H1 (cell line): Measurements from ENCODE around the gene CELF5. TPM values are rescaled to one million over a fixed set of nuclear protein-coding genes. Genes with fewer than 3 reads are reported as not detected.
A peak's percentile ranks its signal among the peaks of the same experiment; 100 is the strongest.

Source experiments
- CTCF ChIA-PET: fragments of 300-600 bp; sonication (Branson Sonifier 250); formaldehyde crosslinking; loops from one replicate; lab custom pipeline; 2021; ENCODE audit not compliant: partially characterized antibody; lab: Charles Lee
- POLR2A ChIA-PET: fragments of 300-600 bp; sonication (Branson Sonifier 250); formaldehyde crosslinking; loops from one replicate; lab custom pipeline; 2021; ENCODE audit warnings: inconsistent platforms; ENCODE audit not compliant: partially characterized antibody; lab: Charles Lee
- DNase-seq, 2 experiments: peaks; one replicate each; pipeline versions ENCODE4 v3.0.0 to v3.0.0-alpha.2; 2010 to 2022; ENCODE audit warnings: low spot score in 2 of 2, low read depth in 1 of 2, mixed read lengths in 1 of 2
- FAIRE-seq: peaks from 2 replicates; lab custom pipeline; 2011; peaks lifted over from hg19 to GRCh38; lab: Jason Lieb, UNC
- H2AFZ ChIP-seq: 2 replicates; pipeline ENCODE4 v1.8.1; 2012; ENCODE audit warnings: low read length, inconsistent platforms
- H2AK5ac ChIP-seq: 2 replicates; pipeline ENCODE4 v1.6.1; 2013; ENCODE audit warnings: low read depth, low read length
- H2BK120ac ChIP-seq: replicated peaks from 2 replicates; pipeline ENCODE3; 2013; ENCODE audit warnings: low read depth, low read length, inconsistent platforms
- H2BK12ac ChIP-seq: 2 replicates; pipeline ENCODE4 v1.6.1; 2013; ENCODE audit warnings: low read depth, low read length
- H2BK15ac ChIP-seq: 2 replicates; pipeline ENCODE4 v1.6.1; 2013; ENCODE audit warnings: low read length
- H2BK20ac ChIP-seq: 2 replicates; pipeline ENCODE4 v1.6.1; 2013; ENCODE audit warnings: low read length
- H2BK5ac ChIP-seq: 2 replicates; pipeline ENCODE4 v1.6.1; 2013; ENCODE audit warnings: low read depth, low read length
- H3K14ac ChIP-seq: 2 replicates; pipeline ENCODE4 v1.6.1; 2013; ENCODE audit warnings: inconsistent platforms; ENCODE audit not compliant: insufficient read length
- H3K18ac ChIP-seq: 2 replicates; pipeline ENCODE4 v1.6.1; 2013; ENCODE audit warnings: low read length; ENCODE audit errors: extremely low read depth
- H3K23ac ChIP-seq: 2 replicates; pipeline ENCODE4 v1.6.1; 2013; ENCODE audit warnings: inconsistent platforms; ENCODE audit not compliant: insufficient read length
- H3K23me2 ChIP-seq: 2 replicates; pipeline ENCODE4 v1.6.1; 2013; ENCODE audit warnings: low read depth, low read length
- H3K27ac ChIP-seq: 2 replicates; pipeline ENCODE4 v1.6.1; 2011; ENCODE audit warnings: low read depth, low read length, inconsistent platforms
- H3K27me3 ChIP-seq, 4 experiments: replicated peaks in 1 of 4; 1 replicate in 1 of 4; 2 replicates in 3 of 4; pipeline versions ENCODE4 v1.6.1 to v1.8.1; 2011 to 2013; ENCODE audit warnings: low read length in 3 of 4, mild to moderate bottlenecking in 3 of 4, inconsistent platforms in 2 of 4, mixed read lengths in 2 of 4, moderate library complexity in 1 of 4; ENCODE audit not compliant: control insufficient read depth in 3 of 4, insufficient read depth in 3 of 4; ENCODE audit errors: extremely low read depth in 1 of 4
- H3K36me3 ChIP-seq, 4 experiments: 2 replicates each; pipeline versions ENCODE4 v1.6.1 to v1.8.1; 2011 to 2013; ENCODE audit warnings: mild to moderate bottlenecking in 4 of 4, low read length in 3 of 4, moderate library complexity in 2 of 4, control low read depth in 1 of 4, inconsistent platforms in 1 of 4; ENCODE audit not compliant: insufficient read depth in 4 of 4, control insufficient read depth in 2 of 4
- H3K4ac ChIP-seq: replicated peaks from 2 replicates; pipeline ENCODE3; 2013; ENCODE audit warnings: low read length, low read depth, mixed read lengths, inconsistent platforms; ENCODE audit not compliant: insufficient read length
- H3K4me1 ChIP-seq, 4 experiments: replicated peaks in 1 of 4; 1 replicate in 1 of 4; 2 replicates in 3 of 4; pipeline versions ENCODE4 v1.6.1 to v1.8.1; 2011 to 2013; ENCODE audit warnings: low read length in 3 of 4, inconsistent platforms in 2 of 4, mixed read lengths in 1 of 4; ENCODE audit not compliant: insufficient read depth in 4 of 4, control insufficient read depth in 3 of 4
- H3K4me2 ChIP-seq, 2 experiments: 2 replicates each; pipeline versions ENCODE4 v1.6.1 to v1.8.1; 2011 to 2013; ENCODE audit warnings: low read depth in 2 of 2, low read length in 2 of 2, control low read depth in 1 of 2, inconsistent platforms in 1 of 2, mild to moderate bottlenecking in 1 of 2; ENCODE audit not compliant: insufficient read depth in 1 of 2
- H3K4me3 ChIP-seq, 4 experiments: fragments of 200-600, 300-600 bp in 1 of 4; sonication (generic), shearing (Covaris generic), sonication (Bioruptor Twin) in 1 of 4; 2 replicates each; pipeline versions ENCODE4 v1.5.1 to v1.8.1; 2011 to 2016; ENCODE audit warnings: low read length in 4 of 4, low read depth in 3 of 4, control low read depth in 2 of 4, inconsistent platforms in 2 of 4, mild to moderate bottlenecking in 2 of 4, mixed read lengths in 1 of 4, moderate library complexity in 1 of 4; ENCODE audit not compliant: insufficient read depth in 2 of 4; ENCODE audit errors: extremely low read depth in 1 of 4
- H3K56ac ChIP-seq: replicated peaks from 2 replicates; pipeline ENCODE3; 2013; ENCODE audit warnings: low read depth, mild to moderate bottlenecking, mixed read lengths, low read length, inconsistent platforms; ENCODE audit not compliant: insufficient read length
- H3K79me1 ChIP-seq: 2 replicates; pipeline ENCODE4 v1.6.1; 2013; ENCODE audit warnings: low read depth, low read length, control low read depth
- H3K79me2 ChIP-seq, 2 experiments: 2 replicates each; pipeline versions ENCODE4 v1.6.1 to v1.8.1; 2012 to 2013; ENCODE audit warnings: low read length in 2 of 2, mild to moderate bottlenecking in 2 of 2, inconsistent platforms in 1 of 2; ENCODE audit not compliant: insufficient read depth in 2 of 2, control insufficient read depth in 1 of 2
- H3K9ac ChIP-seq, 4 experiments: replicated peaks in 1 of 4; 1 replicate in 1 of 4; 2 replicates in 3 of 4; pipeline versions ENCODE4 v1.6.1 to v1.8.1; 2011 to 2013; ENCODE audit warnings: low read depth in 3 of 4, low read length in 3 of 4, control low read depth in 2 of 4, mild to moderate bottlenecking in 2 of 4, moderate library complexity in 2 of 4, inconsistent platforms in 1 of 4; ENCODE audit errors: extremely low read depth in 1 of 4
- H3K9me3 ChIP-seq, 2 experiments: 2 replicates each; pipeline versions ENCODE4 v1.6.1 to v1.8.1; 2012 to 2013; ENCODE audit warnings: mild to moderate bottlenecking in 2 of 2, moderate library complexity in 2 of 2, control low read depth in 1 of 2, inconsistent platforms in 1 of 2, low read depth in 1 of 2, low read length in 1 of 2, mixed read lengths in 1 of 2; ENCODE audit not compliant: insufficient read depth in 2 of 2
- H4K20me1 ChIP-seq, 2 experiments: replicated peaks in 1 of 2; 2 replicates each; pipeline versions ENCODE3 to v1.8.1; 2011 to 2013; ENCODE audit warnings: inconsistent platforms in 2 of 2, low read length in 2 of 2, mild to moderate bottlenecking in 1 of 2; ENCODE audit not compliant: insufficient read depth in 2 of 2, control insufficient read depth in 1 of 2
- H4K5ac ChIP-seq: 2 replicates; pipeline ENCODE4 v1.6.1; 2013; ENCODE audit warnings: low read length, low read depth, mixed read lengths, inconsistent platforms; ENCODE audit not compliant: insufficient read length
- H4K8ac ChIP-seq: 2 replicates; pipeline ENCODE4 v1.8.0; 2013; ENCODE audit warnings: mild to moderate bottlenecking, moderate library complexity, low read length, inconsistent platforms; ENCODE audit not compliant: insufficient read depth; ENCODE audit errors: extremely low read depth
- H4K91ac ChIP-seq: replicated peaks from 2 replicates; pipeline ENCODE3; 2013; ENCODE audit warnings: low read length, mixed read lengths, inconsistent platforms; ENCODE audit not compliant: insufficient read length
- FOSL1 ChIP-seq: IDR thresholded peaks from 2 replicates; pipeline ENCODE4 v1.6.1; 2011; ENCODE audit warnings: mild to moderate bottlenecking, low read depth, low read length, moderate library complexity; ENCODE audit not compliant: insufficient read depth
- HDAC2 ChIP-seq, 2 experiments: fragments of 300-600 bp in 1 of 2; sonication (generic) in 1 of 2; IDR thresholded peaks; 2 replicates each; pipeline ENCODE4 v1.6.1; 2011 to 2012; ENCODE audit warnings: low read depth in 2 of 2, low read length in 2 of 2, mild to moderate bottlenecking in 2 of 2, moderate library complexity in 2 of 2, borderline replicate concordance in 1 of 2, inconsistent platforms in 1 of 2
- POU5F1 ChIP-seq: IDR thresholded peaks from 2 replicates; pipeline ENCODE4 v1.6.1; 2011; ENCODE audit warnings: low read depth, mild to moderate bottlenecking, low read length, moderate library complexity
- SAP30 ChIP-seq: fragments of 300-600 bp; sonication (generic); IDR thresholded peaks from 2 replicates; pipeline ENCODE4 v1.7.1; 2012; ENCODE audit warnings: low read length, moderate library complexity, mild to moderate bottlenecking, inconsistent platforms; ENCODE audit not compliant: insufficient read depth, insufficient replicate concordance
- SP1 ChIP-seq: IDR thresholded peaks from 2 replicates; pipeline ENCODE4 v1.6.1; 2011; ENCODE audit warnings: low read depth, low read length
- WGBS, 2 experiments: shearing (Covaris generic) in 1 of 2; methylation state at CpG; one replicate each; pipeline versions ENCODE4 v1.1.6 to v1.1.7; 2013 to 2015; ENCODE audit warnings: low lambda C conversion rate in 2 of 2, mixed read lengths in 2 of 2, inconsistent platforms in 1 of 2, low coverage in 1 of 2, missing lambda C conversion rate in 1 of 2; ENCODE audit not compliant: insufficient replicate concordance in 2 of 2, insufficient coverage in 1 of 2, insufficient read length in 1 of 2; ENCODE audit errors: extremely low coverage in 1 of 2, missing lambda C conversion rate in 1 of 2; 5-methylcytosine and 5-hydroxymethylcytosine counted together
- polyA plus RNA-seq, 7 experiments: library from polyadenylated mRNA; depleted of rRNA in 3 of 7; stranded (reverse) in 5 of 7; unstranded in 2 of 7; fragments of >200 nt in 5 of 7; fragments of 200-250 nt in 2 of 7; gene quantifications; 1 replicate in 5 of 7; 2 replicates in 1 of 7; 4 replicates in 1 of 7; pipeline versions ENCODE4 v1.2.1 to v1.2.3, GENCODE V29; 2011 to 2013; ENCODE audit warnings: missing spikeins in 2 of 7, mixed read lengths in 2 of 7
- total RNA-seq: library from RNA; stranded (reverse); fragmentation: NEBNext Ultra II Directional; extraction: Animal tissue kit (Norgen Biotek cat#: 25700); gene quantifications from 2 replicates; pipeline ENCODE4 v1.2.1, GENCODE V29; 2021

Gene CELF5
- total and polyA plus RNA-seq, 2 of the 8 experiments (the other 6 are each of a cell fraction or from before 2014, with no cell fraction given) = 9.8 to 15.0 TPM

DNA sequence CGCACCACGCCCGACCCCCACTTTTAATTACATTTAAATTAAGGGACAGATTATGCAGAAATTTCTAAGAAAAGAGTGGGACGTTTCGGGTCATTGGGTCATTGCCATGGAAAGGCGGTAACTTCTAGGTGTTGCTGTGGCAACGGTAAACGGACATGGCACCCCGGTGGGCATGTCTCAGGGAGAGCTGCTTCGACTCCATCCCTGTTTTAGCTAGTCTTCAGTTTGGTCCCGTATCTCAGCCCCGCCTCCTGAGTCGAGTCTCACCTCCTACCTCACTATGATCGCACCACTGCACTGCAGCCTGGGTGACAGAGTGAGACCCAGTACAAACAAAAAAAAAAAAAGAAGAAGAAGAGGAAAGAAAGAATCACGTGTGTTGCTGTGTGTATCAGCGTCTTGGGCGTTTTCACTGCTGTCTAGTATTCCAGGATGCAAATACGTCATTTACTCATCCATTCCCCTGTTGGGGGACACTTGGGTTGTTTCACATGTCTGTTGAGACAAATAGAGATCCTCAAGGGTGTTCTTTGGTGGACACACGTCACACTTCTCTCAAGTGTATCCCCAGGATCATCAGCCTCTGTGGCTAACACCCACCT, 41.7 kb downstream of the CELF5 start:
- Histone ChIP-seq H2BK20ac (no peak overlapping the region), H3K56ac (no peak overlapping the region), H4K20me1 (peaks cover 4 to 6% of the 10 kb centered on the region in 2 experiments), H3K36me3 (no peaks in the 10 kb centered on the region), H2AK5ac (no peak overlapping the region), H2BK12ac (no peak overlapping the region), H3K79me2 (no peaks in the 10 kb centered on the region), H2BK15ac (no peak overlapping the region), H2BK5ac (0 out of 2 replicates have a peak overlapping the region, but pooled peaks have one; percentile 35), H3K4me2 (no peak overlapping the region), H4K5ac (no peak overlapping the region), H3K14ac (no peak overlapping the region), H3K4me3 (no peak overlapping the region), H3K27me3 (peaks cover 0 to 10% (median 6%) of the 10 kb centered on the region in 4 experiments; a peak in 4 of 7 replicates), H2AFZ (no peak overlapping the region), H3K79me1 (no peaks in the 10 kb centered on the region; the same call in 1 of the 2 replicates), H3K4ac (no peak overlapping the region), H3K9me3 (no peaks in the 10 kb centered on the region), H3K27ac (no peak overlapping the region), H4K91ac (no peak overlapping the region), H4K8ac (no peak overlapping the region), H3K23ac (no peak overlapping the region), H3K18ac (no peak overlapping the region), H3K9ac (no peak overlapping the region), H2BK120ac (no peak overlapping the region), H3K23me2 (no peaks in the 10 kb centered on the region), H3K4me1 (peaks cover 0 to 5% (median 0%) of the 10 kb centered on the region in 4 experiments; a peak in 2 of 7 replicates)
- DNase-seq (no peak), FAIRE-seq (no peak)
- WGBS, 2 experiments = 82% methylated on average over 19 of the region's 19 CpGs; no CpG with 5 or more reads in 1 of the 2 experiments
- CTCF ChIA-PET = interaction anchor here (1.5 to 3.6 kb wide), 2 partner anchors 9 to 15 kb away, joined by 6 to 20 read pairs; no protein-coding TSS in a partner anchor
- POLR2A ChIA-PET = interaction anchor here (1.1 to 1.3 kb wide), 2 partner anchors 9 to 10 kb away, joined by 3 read pairs; no protein-coding TSS in a partner anchor
- TF ChIP-seq SAP30 = no peak
- no peak for TF ChIP-seq FOSL1
- no peak for TF ChIP-seq HDAC2 (IDR thresholded peaks at IDR 0.05; ENCODE audit: borderline replicate concordance in 1 of 2, low read depth in 2 of 2, low read length in 2 of 2)
- no peak for TF ChIP-seq POU5F1
- no peak for TF ChIP-seq SP1
